Panc1 (cell line): ENCODE data around the gene GNG7. TPM values are rescaled to one million over a fixed set of nuclear protein-coding genes. Genes with fewer than 3 reads are reported as not detected.

Experiments
- ATAC-seq: fragments of 200-7000 bp; cut with Tn5 transposase; 2 replicates; pipeline ENCODE4 v1.9.1; 2020; ENCODE audit warnings: mild to moderate bottlenecking, moderate library complexity
- BruUV-seq: library from RNA; stranded (reverse); fragments of 400-500 nt; replicated peaks from 2 replicates; lab custom pipeline; 2021; lab: Mats Ljungman, UMichigan
- CTCF ChIA-PET: fragments of 300-600 bp; sonication (Branson Sonifier 250); formaldehyde crosslinking; loops from one replicate; lab custom pipeline; 2022; ENCODE audit warnings: antibody characterized with exemption; lab: Charles Lee
- POLR2A ChIA-PET: fragments of 300-600 bp; sonication (Branson Sonifier 250); formaldehyde crosslinking; loops from one replicate; lab custom pipeline; 2022; ENCODE audit warnings: antibody characterized with exemption; lab: Charles Lee
- DNase-seq: peaks from one replicate; pipeline ENCODE4 v3.0.0-alpha.2; 2010; ENCODE audit warnings: low read depth, low spot score
- H3K27ac ChIP-seq: 2 replicates; pipeline ENCODE4 v1.5.1; 2011; ENCODE audit warnings: mild to moderate bottlenecking, low read length, inconsistent platforms
- H3K27me3 ChIP-seq: fragments of 200-500 bp; sonication (Bioruptor generic); 2 replicates; pipeline ENCODE4 v1.6.0; 2014; ENCODE audit warnings: low read length, inconsistent platforms; ENCODE audit not compliant: control insufficient read depth, insufficient read depth
- H3K36me3 ChIP-seq: fragments of 200-500 bp; sonication (Bioruptor generic); 2 replicates; pipeline ENCODE4 v1.5.1; 2014; ENCODE audit warnings: inconsistent platforms, mild to moderate bottlenecking, low read length, moderate library complexity; ENCODE audit not compliant: control insufficient read depth, insufficient read depth
- H3K4me1 ChIP-seq: 2 replicates; pipeline ENCODE4 v1.5.1; 2011; ENCODE audit warnings: inconsistent platforms, mild to moderate bottlenecking, low read length, moderate library complexity; ENCODE audit not compliant: control insufficient read depth, insufficient read depth
- H3K4me3 ChIP-seq, 2 experiments: 2 replicates each; pipeline ENCODE4 v1.5.1; 2011 to 2012; ENCODE audit warnings: low read depth in 2 of 2, low read length in 2 of 2, mild to moderate bottlenecking in 2 of 2, inconsistent platforms in 1 of 2, moderate library complexity in 1 of 2
- H3K9me3 ChIP-seq: fragments of 200-500 bp; sonication (Bioruptor generic); 2 replicates; pipeline ENCODE4 v1.5.1; 2014; ENCODE audit warnings: low read depth, mild to moderate bottlenecking, inconsistent platforms, low read length, moderate library complexity; ENCODE audit not compliant: control insufficient read depth, insufficient read depth
- CTCF ChIP-seq: fragments of 450-650 bp; IDR thresholded peaks from 2 replicates; pipeline ENCODE4 v1.5.1; 2017; ENCODE audit warnings: mild to moderate bottlenecking
- POLR2AphosphoS5 ChIP-seq: IDR thresholded peaks from 2 replicates; pipeline ENCODE4 v1.6.1; 2012; ENCODE audit warnings: mild to moderate bottlenecking, low read depth, low read length, moderate library complexity
- REST ChIP-seq, 2 experiments: IDR thresholded peaks; 2 replicates each; pipeline ENCODE4 v1.6.1; 2011 to 2012; ENCODE audit warnings: low read depth in 2 of 2, control low read depth in 1 of 2, low read length in 1 of 2, mild to moderate bottlenecking in 1 of 2, moderate library complexity in 1 of 2; ENCODE audit not compliant: insufficient read depth in 1 of 2
- SIN3A ChIP-seq: IDR thresholded peaks from 2 replicates; pipeline ENCODE4 v1.6.1; 2012; ENCODE audit warnings: low read depth, mild to moderate bottlenecking, low read length, moderate library complexity, borderline replicate concordance; ENCODE audit not compliant: insufficient read depth
- TCF7L2 ChIP-seq: IDR thresholded peaks from 2 replicates; pipeline ENCODE4 v1.6.1; 2011; ENCODE audit warnings: mild to moderate bottlenecking, low read depth, low read length, inconsistent platforms
- in situ Hi-C: cut with HindIII; loops from 2 replicates; pipeline ENCODE4 v1.10.0; 2016; ENCODE audit warnings: low sequenced_read_pairs, low pct_unique_long_range_greater_than_20kb
- intact Hi-C: fragments of 100-400 bp; cut with micrococcal nuclease; formaldehyde crosslinking; loops from one replicate; pipeline ENCODE4 v1.10.0; 2022; ENCODE audit not compliant: unreplicated experiment
- microRNA-seq: library from miRNA; unstranded; fragments of <30 nt; microRNA quantifications from one replicate; pipeline ENCODE4 v1.1.0, GENCODE V29; 2020; ENCODE audit not compliant: unreplicated experiment
- total RNA-seq: library from RNA; stranded (reverse); gene quantifications from one replicate; pipeline ENCODE4 v1.2.1, GENCODE V29; 2021; ENCODE audit not compliant: unreplicated experiment

Gene GNG7
- total RNA-seq, 1 experiment from 2014 or later = 0.74 TPM

GRCh38 chr19:2461751-2462634, 240.5 kb downstream of the GNG7 start:
- BruUV-seq = no TSS peak
- H3K27me3 ChIP-seq = no peaks in the 10 kb centered on the region
- in situ Hi-C loops = no loop called here
- H3K9me3 ChIP-seq = no peaks in the 10 kb centered on the region
- H3K27ac ChIP-seq = peak overlapping the region; percentile 87
- ChIA-PET CTCF (no interaction called here), POLR2A (no interaction called here)
- DNase-seq (no peak), ATAC-seq (peak; percentile 87)
- H3K36me3 ChIP-seq = no peaks in the 10 kb centered on the region; the same call in 1 of the 2 replicates
- TF ChIP-seq TCF7L2 (no peak), CTCF (no peak), REST (IDR thresholded peaks at IDR 0.05; ENCODE audit: insufficient read depth in 1 of 2, low read depth in 2 of 2, low read length in 1 of 2) (no peak), POLR2AphosphoS5 (no peak; the same call in 1 of the 2 replicates), SIN3A (peak; percentile 51; the same call in 1 of the 2 replicates)
- intact Hi-C loops = no loop called here
- peak overlapping the region; percentile 60 to 67 for H3K4me3 ChIP-seq
- H3K4me1 ChIP-seq = peaks cover 4% of the 10 kb centered on the region

Small RNAs within 50 kb of the gene (microRNA-seq; reads per million reads assigned to microRNA genes)
- gene MIR7850 = not detected

Other genes with a start within 250 kb of the GNG7 start
- gene LMNB2, start 245.7 kb downstream of the GNG7 start, total RNA-seq = 159 TPM
- gene GADD45B, start 226.6 kb downstream of the GNG7 start, total RNA-seq = 56.2 TPM
- gene DIRAS1, start 18.7 kb upstream of the GNG7 start, total RNA-seq = 18.5 TPM
- 46.6 TPM for gene SLC39A3, start 37.3 kb upstream of the GNG7 start, total RNA-seq
- 85.7 TPM for gene SGTA, start 80.6 kb upstream of the GNG7 start, total RNA-seq
- 143 TPM for gene THOP1, start 82.8 kb upstream of the GNG7 start, total RNA-seq
- gene ZNF554, start 117.2 kb upstream of the GNG7 start, total RNA-seq = 1.5 TPM
- gene ZNF555, start 138.8 kb upstream of the GNG7 start, total RNA-seq = 7.3 TPM
- gene ZNF556, start 164.6 kb upstream of the GNG7 start, total RNA-seq = not detected
- 4.9 TPM for gene ZNF57, start 198.2 kb upstream of the GNG7 start, total RNA-seq
- 4.5 TPM for gene ZNF77, start 242.3 kb upstream of the GNG7 start, total RNA-seq